ENCODE data around the gene SLC6A1.

Gene SLC6A1

DNA sequence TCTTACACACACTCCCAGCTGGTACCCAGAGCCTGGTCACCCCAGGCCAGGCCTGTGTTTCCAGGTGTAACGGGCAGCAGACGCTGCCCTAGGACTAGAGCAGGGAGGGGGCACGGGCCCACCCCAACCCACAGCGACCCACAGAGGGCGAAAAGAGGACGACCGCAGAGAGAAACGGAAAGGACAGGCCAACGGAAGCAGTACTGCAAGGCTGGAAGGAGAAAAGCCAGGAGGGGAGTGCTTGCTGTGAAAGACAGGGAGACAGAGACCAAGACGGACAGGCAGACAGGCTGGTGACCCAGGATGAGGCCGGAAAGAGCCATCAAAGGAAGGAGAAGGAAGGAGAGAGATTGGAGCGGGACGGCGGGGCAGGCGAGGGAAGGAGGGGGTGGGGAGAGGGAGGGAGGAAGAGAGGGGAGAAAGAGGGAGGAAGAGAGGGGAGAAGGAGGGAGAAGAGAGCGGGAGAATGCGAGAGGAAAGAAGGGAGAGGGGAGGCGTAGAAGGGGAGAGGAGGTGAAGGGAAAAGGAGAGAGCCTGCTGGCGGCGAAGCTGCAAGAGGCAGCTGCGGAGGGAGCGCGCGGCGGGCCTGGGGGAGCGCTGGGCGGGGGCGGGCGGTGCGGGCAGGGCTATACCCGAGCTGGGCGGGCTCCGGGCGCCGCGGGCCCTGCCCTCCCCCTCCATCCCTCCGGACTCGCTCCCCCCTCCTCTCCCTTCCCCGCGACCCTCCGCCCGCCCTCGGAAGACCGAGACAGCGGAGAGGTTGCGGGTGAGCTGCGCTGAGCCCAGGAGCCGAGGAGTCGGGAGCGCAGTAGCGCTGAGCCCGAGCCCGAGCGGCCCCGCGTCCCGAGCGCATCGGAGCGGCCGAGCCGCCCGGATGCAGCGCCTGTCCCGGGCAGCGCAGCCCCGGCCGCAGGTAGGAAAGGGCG is at the start of gene SLC6A1:
Gene SLC6A1 (plus strand): TSS at position 732 of the 926 bp plus-strand sequence. CDS start 24,464 bp downstream, outside the sequence.
- DNase-seq: no peak

DNA sequence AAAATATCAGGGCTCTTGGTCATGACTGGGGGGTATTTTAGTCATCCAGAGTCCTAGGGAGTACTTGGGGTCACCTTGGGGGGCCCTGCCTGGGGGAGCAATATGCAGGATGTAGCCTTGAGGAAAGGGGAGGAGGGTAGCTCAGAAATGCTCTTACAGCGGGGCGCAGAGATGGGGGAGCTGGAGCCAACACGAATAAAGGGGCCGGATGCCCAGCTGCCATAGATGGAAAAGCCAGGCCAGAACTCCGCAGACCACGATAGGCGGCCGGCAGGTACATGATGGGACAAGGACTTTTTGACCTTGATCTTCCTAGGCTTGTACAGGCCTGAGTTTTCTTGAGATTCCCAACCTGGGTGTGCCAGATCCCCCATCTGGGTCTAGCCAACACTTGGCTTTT is 47.7 kb upstream of the SLC6A1 start:
- DNase-seq: no peak

DNA sequence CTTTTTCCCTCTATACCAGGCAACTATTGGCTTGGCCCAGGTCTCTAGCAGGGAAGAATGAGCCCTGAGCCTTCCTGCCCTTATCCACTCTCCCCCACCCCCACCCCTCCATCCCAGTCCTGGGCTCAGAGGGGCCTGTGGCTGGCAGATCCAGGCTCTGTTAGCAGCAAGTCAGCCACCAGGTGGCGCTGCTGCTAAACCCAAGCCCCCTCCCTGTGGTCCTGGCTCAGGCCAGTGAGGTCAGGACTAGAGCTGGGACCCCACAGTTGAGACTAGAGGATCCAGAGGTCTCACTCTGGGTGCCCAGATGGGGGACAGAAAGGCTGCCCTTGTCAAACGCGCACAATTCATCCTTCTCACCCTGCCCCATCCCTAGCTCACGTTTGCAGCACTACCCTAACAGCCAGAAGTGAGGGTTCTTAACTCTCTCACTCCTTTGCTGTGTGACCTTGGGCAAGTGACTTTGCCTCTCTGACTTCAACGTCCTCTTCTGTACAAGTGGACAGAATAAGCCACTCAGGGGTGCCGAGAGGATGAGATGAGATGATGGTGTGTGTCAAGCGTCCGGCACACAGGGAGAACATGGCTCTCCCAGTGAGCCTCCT is 46.8 kb upstream of the SLC6A1 start:
- DNase-seq: peak; percentile 50

DNA sequence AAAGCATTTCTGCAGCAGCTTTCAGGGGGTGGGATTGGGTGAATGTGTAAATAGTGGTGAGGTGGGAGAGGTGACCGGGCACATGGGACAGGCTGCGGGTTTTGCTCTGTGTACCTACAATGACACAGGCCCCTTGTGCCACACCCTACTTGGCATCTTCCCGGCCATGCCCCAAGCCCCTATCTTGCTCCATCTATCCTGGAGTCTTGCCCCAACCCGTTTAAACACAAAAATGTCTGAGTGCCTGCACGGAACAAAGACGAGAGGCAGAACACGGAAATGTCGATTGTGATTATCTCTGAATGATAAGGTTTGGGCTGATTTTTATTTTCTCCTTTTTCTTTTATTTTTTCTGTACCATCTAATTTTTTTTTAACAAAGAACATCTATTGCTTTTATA is 46.0 kb upstream of the SLC6A1 start:
- DNase-seq: no peak

DNA sequence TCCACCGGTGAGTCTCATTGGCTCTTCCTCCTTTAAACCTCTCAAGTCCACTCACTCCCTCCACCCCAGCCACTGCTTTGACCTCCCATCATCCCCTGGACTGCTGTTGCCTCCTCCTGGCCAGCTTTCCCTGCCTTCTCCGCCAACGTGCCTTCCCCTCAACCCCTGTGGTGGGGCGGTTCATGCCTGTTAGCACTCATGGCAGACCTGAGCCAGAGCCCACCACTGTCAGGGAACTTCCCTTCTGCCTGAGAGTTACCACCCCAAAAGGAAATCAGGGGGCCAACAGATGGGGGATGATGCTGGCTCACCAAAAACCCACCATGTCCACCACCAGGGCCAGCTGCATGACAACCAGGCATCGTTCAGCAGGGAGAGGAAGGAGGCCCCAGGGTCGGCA is 44.2 kb upstream of the SLC6A1 start:
- DNase-seq: no peak

- no peak for DNase-seq
Measured at GRCh38 chr3:10949197-10949596, 43.4 kb upstream of the SLC6A1 start.

DNA sequence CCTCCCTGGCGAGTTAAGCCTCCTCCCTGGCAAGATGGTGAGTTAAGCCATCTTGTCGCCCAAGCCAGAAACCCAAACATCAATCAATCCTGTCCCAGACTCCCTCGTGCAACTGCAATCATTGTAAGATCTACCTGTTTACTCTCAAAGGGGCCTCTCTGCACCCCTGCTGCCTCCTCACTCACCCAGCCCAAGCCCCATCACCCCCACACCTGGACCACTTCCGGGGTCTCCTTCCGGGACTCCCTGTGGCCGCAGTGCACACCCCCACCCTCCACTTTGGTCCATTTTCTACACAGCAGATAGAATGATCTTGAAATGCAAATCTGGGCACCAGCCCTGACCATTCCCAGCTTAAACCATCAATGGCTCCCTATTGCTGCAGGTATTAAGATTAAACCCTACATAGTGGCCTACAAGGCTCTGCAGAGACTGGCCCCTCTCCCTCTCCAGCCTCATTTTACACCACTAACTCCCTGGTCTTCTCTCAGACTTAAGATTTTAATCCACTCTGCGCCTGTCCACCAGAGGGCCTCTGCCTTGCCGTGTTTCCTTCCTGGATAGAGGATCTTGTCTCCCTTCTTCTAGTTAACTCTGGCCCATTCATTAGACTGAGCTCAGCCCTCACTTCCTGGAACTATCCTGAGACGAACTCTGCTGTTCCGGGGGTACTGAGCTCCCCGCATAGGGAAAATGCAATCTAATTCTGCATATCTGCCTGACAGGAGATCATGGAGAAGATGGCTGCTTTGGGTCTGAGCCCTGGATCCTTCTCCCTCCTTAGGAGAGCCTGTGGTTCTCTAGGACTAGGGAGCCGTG is 41.9 kb upstream of the SLC6A1 start:
- no peak for DNase-seq

DNA sequence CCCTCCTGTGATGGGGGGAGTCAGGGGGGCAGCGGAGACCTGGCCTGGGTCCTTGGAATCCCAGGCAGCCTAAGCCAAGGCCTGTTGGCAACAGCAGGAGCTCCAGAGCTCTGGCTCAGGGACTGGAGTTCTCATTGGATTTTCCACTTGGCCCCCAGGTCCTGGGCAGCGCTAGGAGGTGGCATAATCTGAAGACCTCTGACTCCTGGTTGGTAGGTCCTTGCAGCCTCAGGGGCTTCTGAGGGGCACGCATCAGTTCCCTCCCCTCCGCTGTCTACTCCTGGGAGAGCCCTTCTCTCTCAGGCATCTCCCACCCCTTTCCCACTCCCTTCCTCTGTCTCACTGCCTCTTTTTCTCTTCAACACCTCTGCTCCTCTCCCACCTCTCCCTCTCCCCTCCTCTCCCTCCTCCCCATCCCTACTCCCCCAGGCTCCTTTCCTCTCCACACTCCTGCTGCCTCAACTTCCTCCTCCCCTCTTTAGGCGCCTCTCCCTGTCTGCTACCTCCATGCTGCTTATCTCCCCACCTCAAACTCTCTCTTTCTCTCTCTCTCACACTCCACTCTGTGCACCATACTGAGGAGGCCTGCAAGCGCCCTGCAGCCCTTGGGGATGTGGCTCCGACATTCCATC is 41.1 kb upstream of the SLC6A1 start:
- no peak for DNase-seq

GRCh38 chr3:10952525-10952924 is 40.0 kb upstream of the SLC6A1 start:
- DNase-seq: no peak

GRCh38 chr3:10954740-10955139 is 37.8 kb upstream of the SLC6A1 start:
- DNase-seq: no peak

- DNase-seq: no peak
Measured at GRCh38 chr3:10955711-10956453, 36.7 kb upstream of the SLC6A1 start.

DNA sequence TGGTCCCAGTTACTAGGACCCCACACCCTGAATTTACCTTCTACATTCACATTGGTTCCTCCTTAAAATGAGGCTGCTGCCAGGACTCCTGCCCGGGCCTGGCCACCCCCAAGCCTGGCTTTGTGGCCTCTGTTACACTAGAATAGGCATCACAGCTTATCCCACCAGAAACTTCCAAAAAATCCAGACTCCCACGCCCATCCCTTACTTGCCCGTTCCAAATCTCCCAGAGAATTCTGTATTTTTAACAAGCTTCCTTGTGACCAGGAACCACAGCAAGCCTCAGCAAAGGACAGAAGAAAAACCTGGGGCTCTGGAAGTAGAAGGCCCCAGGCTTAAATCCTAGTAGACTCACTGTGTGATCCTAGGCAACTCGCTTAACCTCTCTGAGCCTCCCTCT is 36.0 kb upstream of the SLC6A1 start:
- DNase-seq: no peak

- no peak for DNase-seq
Measured at GRCh38 chr3:10956986-10957385, 35.6 kb upstream of the SLC6A1 start.

DNA sequence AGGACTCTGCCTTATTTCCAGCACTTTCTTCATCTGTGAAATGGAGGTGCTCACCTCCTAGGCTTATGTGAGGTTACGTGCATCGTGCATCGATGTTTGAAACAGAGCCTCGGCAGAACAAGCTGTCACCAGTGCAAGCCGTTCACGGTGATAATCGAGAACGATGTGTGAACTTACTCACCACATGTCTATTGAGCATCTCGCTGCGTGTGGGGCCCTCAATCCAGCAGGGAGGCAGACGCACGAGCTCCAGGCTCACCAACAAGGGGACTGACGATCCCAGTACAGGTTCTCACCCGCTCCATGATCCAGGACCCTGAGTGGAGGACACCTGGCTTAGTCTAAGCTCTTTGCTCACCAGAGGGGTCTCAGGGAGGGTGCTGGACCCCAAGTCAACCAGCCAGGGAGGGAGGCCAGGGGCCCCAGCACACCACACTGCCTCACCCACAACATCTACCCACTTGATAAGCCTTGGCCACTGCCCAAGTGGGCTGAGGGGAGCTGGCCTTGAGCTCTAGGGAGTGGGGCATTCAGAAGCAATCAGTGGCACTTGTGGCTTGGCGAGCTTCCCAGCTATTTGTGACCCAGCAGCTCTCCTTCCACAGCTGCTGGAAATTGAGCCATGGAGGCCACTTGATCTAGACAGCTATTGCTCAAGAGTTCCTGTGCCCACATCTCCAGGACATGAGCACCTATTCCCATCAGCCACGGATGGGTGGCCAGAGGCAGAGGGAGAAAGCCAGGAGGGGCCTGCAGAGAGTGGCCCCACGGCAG is 34.4 kb upstream of the SLC6A1 start:
- no peak for DNase-seq

DNA sequence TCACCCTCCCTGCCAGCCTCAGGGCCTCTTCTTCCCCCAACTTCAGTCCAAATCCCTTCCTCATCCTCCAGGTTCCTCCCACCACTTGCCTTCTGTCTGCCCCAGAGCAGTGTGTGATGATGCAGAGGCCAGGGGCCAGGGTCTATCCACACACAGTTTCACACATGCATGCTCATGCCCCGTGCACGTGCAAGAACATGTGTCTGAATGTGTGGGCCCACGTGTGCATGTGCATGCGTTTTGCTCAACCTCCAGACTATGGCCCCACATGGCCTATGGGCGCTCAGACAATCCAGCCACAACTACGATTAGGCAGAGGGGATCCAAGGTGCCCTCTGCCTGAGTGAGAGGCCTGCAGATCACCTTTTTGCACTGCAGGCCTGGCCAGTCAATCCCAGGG is 32.3 kb upstream of the SLC6A1 start:
- DNase-seq: no peak

DNA sequence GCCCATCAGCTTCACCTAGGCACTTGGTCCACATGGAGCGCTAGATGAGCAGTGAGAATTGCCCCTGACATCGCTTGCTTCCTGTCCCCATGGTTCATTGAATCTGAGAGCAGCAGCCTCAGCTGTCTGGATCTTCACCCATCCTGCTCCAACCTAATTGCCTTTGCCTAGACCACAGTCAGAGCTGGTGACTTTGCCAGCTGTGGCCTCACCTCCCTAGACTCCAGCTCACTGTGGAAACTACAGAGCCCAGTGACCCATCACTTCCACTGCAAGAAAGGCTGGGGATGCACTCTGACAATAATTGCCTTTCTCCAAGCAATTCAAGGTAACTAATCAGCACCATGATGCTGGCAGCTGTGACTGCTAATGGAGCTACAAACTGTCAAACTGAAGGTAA is 30.6 kb upstream of the SLC6A1 start:
- no peak for DNase-seq

GRCh38 chr3:10962481-10963036 is 30.0 kb upstream of the SLC6A1 start:
- DNase-seq: no peak

- DNase-seq: no peak
Measured at GRCh38 chr3:10964537-10965167, 27.9 kb upstream of the SLC6A1 start.

- DNase-seq: no peak
Measured at GRCh38 chr3:10968401-10968800, 24.1 kb upstream of the SLC6A1 start.

DNA sequence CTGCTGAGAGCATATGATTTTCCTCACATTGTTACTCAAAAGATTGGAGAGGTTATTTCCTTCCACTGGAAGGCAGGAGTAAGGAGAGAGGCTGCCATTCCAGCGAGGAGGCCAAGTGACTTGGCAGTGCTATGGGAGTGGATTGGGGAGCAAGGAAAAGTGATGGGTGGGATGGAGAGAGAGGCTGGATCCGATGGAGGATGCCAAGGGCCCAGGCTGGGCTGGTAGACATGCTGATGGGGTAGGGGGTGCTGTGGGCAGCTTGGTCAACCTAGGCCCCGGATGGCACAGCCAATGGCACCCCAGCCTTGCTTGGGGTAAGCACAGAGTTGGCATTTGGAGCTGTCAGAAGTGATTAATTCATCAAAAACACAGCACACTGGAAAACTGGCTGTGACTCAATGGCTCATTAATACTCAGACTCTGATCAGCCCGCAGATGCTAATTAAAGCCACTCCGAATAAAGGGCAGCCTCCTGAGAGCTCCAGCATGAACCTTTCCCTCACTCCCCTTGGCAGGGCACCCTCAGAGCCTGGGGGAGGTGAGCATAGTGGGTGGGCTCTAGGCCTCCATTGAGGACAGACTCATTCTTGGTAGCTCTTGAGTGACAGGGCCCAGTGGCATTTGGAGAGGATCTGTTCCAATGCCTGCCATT is 22.1 kb upstream of the SLC6A1 start:
- DNase-seq: no peak

Measured in CD4-positive, alpha-beta T cell treated with Interleukin-17A for 4 hours (primary cell).